Measurements from ENCODE around the gene IGSF9B.
"Not testable (repeated sequence)": the region's sequence is repeated elsewhere in the genome, so short reads cannot be mapped to it uniquely, and the experiment has no call there.

IGSF9B gene

GRCh38 chr11:133956650-133957633 lies at the start of gene IGSF9B:
Gene IGSF9B, minus strand, starts transcription at chr11:133956968. Its CDS starts 214 bp downstream, at chr11:133956754.
- peak; percentile 48 to 83 for DNase-seq

GRCh38 chr11:134004496-134005172 lies 47.9 kb upstream of the IGSF9B start:
- DNase-seq, result no peak

DNA sequence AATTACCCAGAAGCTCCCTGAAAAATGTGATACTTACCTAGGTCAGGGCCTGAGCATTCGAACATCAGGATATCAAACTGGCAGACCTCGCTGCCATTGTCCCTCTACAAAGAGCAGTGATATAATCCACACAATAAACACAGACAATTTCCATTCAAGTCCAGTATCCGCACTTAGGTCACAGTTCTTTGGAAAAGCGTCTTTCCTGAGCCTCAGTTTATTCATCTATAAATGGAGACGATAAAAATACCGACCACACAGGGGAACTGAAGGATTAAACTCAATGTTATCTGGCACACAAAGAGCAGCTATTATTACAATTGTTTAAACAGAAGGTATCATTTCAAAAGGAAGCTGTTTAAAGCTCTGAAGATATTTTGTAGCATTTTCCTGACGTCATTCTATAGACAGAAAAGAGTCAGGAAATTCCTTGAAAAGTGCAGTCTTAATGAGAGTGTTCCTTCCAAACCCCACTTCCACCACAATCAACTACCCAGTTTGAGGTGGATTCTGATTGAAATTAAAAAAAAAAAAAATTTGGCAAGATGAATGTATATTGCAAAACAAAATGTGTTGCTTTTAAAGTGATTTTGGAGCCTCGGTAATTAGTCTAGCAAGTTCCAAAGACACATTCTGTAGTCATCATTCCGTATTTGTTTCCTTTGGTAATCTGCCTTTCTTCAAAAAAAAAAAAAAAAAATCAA lies 47.2 kb upstream of the IGSF9B start:
- no peak for DNase-seq

DNA sequence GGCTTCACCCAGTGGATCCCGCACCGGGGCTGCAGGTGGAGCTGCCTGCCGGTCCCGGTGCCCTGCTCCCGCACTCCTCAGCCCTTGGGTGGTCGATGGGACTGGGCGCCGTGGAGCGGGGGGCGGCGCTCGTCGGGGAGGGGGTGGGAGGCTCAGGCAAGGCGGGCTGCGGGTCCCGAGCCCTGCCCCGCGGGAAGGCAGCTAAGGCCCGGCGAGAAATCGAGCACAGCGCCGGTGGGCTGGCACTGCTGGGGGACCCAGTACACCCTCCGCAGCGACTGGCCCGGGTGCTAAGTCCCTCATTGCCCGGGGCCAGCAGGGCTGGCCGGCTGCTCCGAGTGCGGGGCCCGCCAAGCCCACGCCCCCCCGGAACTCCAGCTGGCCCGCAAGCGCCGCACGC lies 46.1 kb upstream of the IGSF9B start:
- not testable (repeated sequence) for DNase-seq

DNA sequence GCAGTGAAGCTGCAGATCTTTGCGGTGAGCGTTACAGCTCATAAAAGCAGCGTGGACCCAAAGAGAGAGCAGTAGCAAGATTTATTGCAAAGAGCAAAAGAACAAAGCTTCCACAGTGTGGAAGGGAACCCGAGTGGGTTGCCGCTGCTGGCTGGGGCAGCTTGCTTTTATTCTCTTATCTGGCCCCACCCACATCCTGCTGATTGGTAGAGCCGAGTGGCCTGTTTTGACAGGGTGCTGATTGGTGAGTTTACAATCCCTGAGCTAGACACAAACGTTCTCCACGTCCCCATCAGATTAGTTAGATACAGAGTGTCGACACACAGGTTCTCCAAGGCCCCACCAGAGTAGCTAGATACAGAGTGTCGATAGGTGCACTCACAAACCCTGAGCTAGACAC lies 45.6 kb upstream of the IGSF9B start:
- DNase-seq, result not testable (repeated sequence)

DNA sequence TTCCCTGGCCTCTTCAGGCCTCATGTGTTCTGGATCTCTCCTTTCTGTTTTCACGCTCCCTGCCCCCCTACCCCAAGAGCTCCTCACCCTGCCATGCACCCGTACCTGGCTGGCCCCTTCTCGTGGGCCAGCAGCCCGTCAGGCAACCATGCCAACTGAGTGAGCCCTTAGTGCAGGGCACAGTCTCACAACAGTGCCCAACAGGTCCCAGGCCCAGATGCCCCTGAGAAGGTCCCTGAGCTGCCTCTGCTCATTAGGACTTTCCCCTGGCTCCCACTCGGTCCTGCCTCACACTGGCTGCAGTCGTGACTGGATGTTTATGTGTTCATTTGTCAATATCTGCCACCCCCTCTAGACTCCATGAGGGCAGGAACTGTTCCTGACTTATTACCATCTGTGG lies 44.8 kb upstream of the IGSF9B start:
- no peak for DNase-seq

DNA sequence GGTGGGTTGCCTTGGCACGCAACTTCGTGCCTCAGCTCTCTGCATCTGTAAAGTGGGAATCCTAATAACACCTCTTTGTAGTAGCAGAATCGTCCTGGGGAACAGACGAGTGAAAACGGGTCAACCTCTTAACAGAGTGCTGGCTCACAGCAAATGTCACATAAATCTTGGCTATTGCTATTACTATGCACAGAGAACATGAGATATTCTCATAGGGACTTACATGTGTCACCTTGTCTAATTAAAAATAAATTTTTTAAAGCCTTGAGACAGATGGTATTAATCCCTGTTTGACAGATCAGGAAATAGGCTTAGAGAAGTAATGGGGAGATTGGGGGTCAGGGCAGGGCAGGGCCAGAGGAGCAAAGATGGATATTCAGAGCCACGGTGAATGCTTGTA lies 44.3 kb upstream of the IGSF9B start:
- DNase-seq, result no peak

DNA sequence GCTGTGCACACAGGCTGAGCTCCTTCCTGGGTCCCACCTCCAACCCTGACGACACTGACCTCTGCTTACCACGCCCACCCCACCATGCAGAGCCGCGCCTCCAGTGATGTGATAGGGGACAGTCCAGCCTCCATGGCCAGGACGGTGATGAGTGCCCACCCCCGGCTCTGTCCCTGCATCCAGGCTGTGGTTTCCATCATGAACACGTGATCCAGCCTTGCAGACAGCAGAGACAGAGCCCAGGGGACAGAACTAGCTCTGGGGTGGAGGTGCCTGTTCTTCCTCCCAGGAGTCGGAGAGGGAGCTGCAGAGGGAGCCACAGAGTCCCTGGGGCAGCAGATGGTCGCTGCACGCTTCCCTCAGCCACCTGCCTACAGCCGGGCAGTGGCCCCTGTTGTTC lies 42.6 kb upstream of the IGSF9B start:
- no peak for DNase-seq

DNA sequence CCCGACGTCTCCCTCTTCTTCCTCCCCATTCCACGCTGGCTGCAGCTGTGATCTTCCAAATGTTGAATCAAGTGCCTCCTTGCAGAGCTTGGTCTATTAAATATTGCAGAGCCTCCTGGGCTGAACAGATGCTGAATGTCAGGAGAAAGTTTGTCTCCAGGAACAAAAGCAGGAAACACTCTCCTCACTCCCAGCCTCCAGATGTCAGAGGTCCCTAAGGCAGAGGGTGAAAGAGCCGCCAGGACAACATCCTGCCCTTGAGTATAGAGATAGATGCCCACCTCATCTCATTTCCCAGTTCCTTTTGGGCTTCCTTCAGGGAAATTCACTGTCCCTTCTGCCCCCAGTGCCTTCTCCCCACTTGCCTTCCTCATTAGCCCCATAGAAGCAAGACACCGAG lies 40.8 kb upstream of the IGSF9B start:
- no peak for DNase-seq

DNA sequence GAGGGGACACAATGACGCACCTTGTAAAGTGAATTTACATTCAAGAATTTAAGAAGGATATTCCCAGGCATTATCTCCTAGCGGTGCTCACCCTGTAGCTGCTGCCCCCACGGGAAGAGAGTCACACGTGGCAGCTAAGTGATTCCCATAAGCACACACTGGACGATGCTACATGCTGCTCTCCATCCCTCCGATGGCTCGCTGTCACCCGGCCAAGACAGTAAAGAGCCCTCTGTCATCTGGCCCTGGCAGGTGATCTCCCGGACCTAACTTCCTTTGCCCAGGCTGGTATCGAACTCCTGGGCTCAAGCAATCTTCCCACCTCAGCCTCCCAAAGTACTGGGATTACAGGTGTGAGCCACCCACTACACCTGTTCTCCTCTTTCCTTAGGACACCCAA lies 39.9 kb upstream of the IGSF9B start:
- DNase-seq, result no peak

DNA sequence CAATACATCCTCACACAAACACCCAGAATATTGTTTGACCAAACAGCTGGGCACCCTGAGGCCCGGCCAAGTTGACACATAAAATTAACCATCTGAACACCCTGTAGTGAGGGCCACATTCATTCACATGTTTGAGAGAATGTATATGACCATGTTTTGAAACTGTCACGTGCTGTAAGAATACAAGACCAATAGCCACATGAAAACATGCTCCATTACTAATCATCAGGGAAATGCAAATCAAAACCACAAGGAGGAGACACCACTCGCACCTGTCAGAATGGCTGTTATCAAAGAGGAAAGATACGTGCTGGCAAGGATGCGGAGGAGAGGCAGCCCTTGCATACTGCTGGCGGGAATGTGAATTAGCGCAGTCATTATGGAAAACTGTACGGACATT lies 38.3 kb upstream of the IGSF9B start:
- DNase-seq, result no peak

DNA sequence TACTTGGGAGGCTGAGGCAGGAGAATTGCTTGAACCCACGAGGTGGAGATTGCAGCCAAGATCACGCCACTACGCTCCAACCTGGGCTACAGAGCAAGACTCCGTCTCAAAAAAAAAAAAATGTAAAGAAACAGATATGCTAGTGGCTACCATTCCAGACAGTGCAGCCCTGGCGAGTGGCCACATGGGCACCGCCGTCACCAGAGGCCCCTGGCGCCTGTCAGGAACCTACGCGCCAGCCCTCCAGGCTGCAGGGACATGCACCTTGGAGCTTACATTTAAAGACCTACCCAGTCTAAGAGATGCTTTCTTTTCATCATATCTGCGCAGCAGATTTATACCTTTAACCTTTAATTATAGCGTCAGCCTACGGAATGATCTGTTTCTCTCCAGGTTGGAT lies 37.2 kb upstream of the IGSF9B start:
- DNase-seq, result no peak

DNA sequence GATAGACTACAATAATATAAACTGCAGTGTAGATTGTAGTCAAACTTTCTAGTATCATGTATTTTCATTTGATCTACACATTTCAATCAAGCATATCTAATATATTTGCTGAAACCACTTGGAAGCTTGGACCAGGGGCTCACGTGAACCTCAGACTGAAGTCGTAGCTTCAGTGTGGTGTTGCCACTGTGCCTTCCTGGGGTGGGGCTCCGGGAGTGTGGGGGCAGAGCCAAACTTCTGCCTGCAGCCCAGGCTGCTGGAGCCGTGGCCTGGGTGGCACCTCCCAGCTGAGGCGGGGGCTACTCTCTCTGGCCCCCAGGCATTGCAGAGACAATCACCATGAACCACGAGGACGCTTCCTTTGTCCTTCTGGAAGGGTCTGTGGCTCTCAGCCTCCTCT lies 36.3 kb upstream of the IGSF9B start:
- DNase-seq, result no peak

GRCh38 chr11:133992121-133992520 lies 35.4 kb upstream of the IGSF9B start:
- no peak for DNase-seq

DNA sequence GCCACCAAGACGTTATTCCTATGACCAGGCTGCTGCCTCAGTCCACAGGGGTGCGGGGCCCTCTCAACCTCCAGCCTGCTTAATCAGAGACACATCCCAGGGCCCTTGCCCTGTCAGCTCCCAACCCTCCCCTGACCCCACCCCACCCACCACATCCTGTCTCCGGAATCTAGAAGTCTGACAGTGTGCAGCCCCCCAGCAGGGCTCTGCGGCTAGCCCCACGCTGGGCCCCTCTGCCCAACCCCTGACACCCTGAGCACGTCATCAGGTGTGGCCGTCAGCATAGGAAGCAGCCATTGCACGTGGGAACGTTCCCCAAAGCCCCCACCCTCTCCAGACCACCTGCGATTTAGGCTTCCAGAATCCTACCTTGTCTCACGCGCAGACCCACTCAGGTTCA lies 34.3 kb upstream of the IGSF9B start:
- no peak for DNase-seq

DNA sequence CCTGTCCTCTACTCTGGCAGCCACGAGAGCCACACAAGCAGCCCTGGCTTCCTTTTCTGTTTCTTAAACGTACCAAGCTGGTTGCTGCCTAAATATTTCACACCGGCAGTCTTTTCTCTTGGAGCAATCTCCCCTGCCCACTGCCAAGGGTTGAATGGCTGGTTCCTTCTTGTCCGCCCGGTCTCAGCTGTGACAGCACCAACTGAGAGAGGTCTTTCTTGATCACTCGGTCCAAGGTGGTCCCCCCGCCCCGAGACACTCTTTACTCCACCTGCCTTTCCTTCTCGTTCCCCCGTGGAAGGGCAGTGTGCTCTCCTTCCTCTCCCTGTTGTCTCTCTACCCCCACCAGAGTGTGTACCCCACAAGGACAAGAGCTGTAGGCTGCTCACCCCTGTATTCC lies 33.7 kb upstream of the IGSF9B start:
- DNase-seq, result no peak

DNA sequence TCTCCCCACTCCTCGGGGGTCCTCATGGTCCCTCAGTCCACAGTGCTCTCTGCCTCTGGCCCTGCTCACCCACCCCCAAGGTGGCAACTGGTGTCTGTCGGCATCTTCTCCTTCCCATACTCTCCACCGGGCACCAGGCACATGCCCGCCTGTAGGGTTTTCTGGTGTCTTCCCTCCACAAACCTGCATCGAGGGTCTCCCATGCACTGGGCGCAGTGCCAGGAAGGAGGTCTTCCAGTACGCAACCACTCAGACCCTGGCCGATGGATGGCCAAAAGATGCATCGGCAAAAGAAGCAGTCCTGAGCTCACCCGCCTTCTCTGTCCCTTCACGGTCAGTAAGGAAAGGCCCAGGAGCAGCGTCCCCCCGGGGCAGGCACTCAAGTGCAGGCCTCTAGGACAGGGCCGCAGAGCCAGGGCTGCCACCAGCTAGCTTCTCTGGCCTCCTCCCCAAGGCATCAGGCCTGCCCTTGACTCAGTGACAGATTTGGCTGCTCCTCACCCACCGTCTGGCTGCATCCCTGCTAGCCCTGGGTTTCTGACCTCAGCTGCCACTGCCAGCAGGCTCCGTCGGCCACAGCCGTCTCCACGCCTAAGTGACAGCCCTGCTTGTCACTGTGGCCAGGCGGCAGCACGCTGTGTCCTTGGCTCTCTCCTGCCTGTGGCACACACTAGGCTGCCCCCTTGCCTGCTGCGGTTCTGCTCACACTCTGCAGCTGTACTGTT lies 32.1 kb upstream of the IGSF9B start:
- DNase-seq, result peak; percentile 90 to 93

DNA sequence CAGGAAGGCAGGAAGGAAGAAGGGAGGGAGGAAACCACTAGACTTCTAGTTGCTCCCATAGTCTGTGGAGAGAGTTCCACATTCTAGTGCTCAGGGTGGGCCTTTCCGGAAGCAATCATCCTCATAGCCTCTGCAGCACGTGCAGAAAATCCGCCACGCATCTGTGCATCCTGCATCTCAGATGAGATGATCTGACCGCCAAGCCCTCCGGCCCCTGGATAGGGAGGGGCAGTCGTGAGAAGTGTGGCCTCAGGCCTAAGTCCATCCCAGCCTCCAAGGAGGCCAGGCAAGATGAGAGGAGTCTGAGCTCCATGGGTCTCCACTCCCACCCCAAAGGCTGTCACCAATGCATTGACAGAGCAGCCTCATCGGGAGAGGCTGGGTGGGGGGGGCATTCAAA lies 30.4 kb upstream of the IGSF9B start:
- no peak for DNase-seq

GRCh38 chr11:133985981-133986944 lies 29.5 kb upstream of the IGSF9B start:
- no peak for DNase-seq

- no peak for DNase-seq
Observed at GRCh38 chr11:133984828-133985227, 28.1 kb upstream of the IGSF9B start.

DNA sequence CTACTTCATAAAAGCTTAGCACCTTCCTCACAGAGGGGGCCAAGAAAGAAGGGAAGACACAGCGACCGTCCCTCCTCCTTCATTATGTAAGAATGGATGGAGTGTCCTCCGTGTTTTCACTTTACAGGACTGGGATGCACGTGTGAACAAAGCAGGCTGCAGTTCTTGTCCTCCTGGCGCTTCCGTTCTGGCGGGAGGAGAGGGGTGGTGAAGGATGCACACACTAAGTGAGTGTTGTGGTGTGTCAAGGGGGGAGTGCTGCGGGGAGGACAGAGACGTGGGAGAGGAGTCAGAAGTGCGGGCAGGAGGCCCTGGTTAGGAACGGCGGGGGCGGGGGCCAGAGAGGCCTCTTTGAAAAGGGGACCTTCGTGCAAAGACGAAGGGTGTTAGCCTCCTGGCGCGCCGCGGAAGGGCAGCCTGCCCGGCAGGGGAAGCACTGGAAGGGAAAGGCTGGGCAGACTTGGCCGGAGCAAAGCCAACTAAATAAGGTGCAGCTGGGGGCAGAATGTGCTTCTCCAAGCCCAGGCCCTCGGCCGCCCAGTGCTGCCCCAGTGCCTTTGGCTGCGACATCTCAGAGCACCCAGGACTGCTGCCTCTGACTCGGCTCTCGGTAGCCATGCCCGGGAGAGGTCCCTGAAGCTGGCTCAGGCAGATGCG lies 27.0 kb upstream of the IGSF9B start:
- no peak for DNase-seq

All from cerebellar nuclear complex (tissue), 1 donor.